HG02973 (cell line): ENCODE results near the gene IL9.
"Not testable (repeated sequence)": the region's sequence is repeated elsewhere in the genome, so short reads cannot be mapped to it uniquely, and the experiment has no call there.

Experiments
- ATAC-seq: cut with Tn5 transposase; IDR thresholded peaks from one replicate; pipeline ENCODE4 v1.9.1; 2021; ENCODE audit warnings: moderate library complexity; ENCODE audit not compliant: unreplicated experiment

The IL9 gene

DNA sequence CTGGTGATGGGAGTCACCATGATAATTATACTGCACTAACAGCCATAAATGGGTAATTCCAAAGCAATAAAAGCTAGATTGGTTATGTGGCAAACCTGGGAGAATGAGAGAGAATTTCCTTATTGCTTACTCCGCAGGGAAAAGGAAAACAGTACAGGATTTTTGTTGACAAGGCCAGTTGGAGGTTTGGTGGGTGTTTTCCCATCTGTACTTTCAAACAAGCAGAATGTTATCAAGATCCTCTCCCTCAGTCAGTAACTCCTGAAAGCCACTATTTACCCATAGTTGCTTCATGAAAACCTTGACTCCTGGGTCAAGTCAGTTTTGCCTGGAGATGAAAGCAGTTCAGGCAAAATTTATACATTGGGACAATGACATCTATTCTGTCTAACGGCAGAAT is 26.4 kb downstream of the IL9 start:
- no peak for ATAC-seq

DNA sequence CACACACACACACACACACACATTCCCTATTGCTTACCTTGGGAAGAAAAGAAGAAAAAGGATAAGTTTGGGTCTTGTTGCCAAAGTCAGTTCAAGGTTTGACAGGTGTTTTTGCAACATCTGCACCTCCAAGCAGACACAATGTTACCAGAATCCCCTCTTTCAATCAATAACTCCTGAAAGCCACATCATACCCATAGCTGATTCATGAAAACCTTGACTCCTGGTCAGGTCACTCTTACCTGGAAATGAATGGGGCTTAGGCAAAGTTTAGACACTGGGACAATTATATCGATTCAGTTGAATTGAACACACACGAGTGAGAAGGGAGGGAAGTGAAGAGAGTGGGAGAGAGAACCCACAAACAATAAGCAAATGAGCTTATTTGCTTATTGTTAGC is 27.0 kb downstream of the IL9 start:
- no peak for ATAC-seq

- no peak for ATAC-seq
Observed at GRCh38 chr5:135867599-135867998, 28.0 kb downstream of the IL9 start.

- no peak for ATAC-seq
Observed at GRCh38 chr5:135866016-135866415, 29.6 kb downstream of the IL9 start.

DNA sequence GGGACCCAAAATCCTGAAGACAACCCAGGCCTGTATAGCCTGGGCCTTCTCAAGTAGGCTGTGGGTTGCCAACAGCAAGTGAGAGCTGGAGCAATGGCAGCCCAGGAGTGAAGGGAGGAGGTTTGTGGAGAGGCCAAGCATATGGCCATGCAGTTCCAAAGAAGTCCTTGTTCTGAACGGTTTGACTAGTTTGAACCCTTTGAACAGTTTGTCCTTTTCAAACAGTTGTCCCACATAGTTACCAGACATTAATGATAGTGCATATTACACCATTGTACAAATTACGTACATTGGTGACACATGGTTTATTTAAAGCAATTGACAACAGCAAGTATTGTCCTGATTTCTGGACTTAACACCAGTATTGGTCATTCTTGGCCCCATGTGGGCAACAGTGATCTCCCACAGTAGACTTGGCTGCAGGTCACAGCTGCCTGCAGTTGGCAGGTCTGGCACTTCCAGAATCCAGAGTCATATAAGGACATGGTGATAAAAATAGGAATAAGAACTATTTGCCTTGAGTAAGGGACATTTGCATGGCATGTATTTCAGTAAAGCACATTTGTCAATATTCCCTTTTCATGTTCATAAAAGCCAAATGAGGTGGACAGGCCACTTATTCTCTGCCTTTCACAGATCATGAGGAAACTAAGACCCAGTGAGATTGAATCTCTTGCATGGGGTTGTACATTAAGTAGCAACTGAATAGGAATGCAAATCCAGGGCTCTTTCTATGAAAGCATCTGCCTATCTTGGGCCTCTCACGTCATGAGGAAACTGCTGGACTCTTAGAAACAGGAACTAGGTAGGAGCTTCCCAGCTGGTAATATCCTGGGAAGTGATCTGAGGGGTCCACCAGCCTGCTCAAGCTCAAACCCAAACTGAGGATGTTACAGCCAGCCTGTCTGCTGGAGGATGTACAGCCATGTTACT is 30.9 kb downstream of the IL9 start:
- no peak for ATAC-seq

DNA sequence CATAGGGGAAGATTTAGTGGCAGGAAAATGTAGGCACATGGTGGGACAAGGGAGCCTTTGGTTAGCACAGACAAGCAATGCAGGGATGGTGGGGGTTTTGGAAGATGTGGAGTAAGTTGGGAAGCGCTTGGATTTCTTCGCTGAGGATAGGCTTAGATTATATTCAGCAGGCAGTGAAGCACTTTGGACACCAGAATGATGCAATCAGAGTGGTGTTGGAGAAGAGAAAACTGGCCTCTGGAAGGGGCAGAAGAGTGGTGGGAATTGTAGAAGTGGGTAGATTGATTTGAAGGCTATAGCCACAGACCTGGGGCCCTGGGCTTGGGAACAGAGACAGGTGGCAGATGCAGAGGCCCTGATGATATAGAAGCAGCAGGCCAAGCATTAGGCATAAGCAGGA is 32.9 kb downstream of the IL9 start:
- ATAC-seq: no peak

- ATAC-seq: no peak
Observed at GRCh38 chr5:135862086-135862485, 33.6 kb downstream of the IL9 start.

- no peak for ATAC-seq
Observed at GRCh38 chr5:135861641-135862040, 34.0 kb downstream of the IL9 start.

- no peak for ATAC-seq
Observed at GRCh38 chr5:135859641-135860040, 36.0 kb downstream of the IL9 start.

GRCh38 chr5:135859186-135859585 is 36.5 kb downstream of the IL9 start:
- ATAC-seq: not testable (repeated sequence)

DNA sequence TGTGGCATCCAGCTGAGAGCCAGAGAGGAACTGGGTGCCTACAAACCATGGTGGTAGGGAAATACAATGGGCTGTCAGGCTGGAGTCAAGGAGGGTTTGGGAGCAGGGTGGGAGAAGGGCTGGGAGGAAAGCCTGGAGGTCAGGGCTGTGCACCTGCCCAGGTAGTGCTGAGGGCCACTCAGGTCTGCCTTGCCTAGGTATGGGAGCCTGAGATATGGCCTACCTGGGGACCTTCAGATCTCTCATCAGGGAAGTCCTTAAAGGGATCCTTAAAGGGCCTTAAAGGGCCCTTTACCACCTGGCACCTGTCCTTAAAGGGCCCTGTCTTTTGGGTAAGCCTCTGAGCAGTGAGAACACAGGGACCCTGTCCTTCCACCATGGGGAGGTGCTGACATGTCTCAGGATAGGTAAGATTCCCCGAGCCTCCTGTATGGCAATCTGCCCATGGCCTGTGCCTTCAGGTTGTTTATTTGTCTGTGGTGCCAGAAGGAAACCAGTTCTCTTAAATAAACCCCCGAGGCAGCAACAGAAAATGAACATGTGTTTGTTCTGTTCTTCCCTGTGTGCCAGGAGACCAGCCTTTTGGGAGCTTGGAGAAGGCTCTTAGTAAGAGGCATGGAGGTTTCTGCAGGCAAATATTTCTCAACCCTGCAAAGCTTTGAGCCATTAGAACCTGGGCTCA is 37.9 kb downstream of the IL9 start:
- no peak for ATAC-seq

- no peak for ATAC-seq
Observed at GRCh38 chr5:135851915-135852845, 43.5 kb downstream of the IL9 start.

DNA sequence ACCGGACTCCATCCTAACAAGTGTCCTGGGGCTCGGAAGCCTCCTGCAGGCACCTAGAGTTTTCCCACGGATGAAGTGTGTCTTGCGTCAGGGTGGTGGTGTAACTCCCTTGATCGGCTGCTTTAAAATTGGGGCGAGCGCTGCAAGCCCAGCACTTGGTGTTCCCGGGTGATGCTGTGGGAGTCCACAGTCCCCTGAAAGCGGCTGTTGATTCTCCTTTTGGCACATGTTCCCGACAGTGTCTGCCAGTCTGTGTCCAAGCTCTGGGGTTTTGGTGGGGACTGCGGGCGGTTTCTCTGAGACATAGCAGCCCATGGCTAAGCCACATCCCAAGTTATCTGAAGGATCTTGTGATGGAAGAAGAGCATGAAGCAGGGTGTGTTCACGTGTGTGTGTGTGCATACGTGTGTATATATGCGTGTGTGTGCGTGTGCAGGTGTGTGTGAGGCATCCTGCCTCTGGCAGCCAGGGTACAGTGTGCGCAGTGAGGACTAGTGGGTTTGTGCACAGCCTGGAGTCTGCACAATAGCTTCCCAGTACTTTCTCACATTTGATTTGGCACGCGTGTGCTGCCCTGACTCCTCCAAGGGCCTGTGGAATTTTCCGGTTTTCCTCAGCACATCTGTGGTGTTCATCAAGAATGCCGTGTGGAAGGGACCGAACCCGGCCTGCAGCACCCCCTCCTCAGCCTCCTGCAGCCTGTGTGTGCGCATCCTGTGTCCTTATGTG is 44.3 kb downstream of the IL9 start:
- no peak for ATAC-seq

GRCh38 chr5:135850671-135851070 is 45.0 kb downstream of the IL9 start:
- ATAC-seq: no peak

DNA sequence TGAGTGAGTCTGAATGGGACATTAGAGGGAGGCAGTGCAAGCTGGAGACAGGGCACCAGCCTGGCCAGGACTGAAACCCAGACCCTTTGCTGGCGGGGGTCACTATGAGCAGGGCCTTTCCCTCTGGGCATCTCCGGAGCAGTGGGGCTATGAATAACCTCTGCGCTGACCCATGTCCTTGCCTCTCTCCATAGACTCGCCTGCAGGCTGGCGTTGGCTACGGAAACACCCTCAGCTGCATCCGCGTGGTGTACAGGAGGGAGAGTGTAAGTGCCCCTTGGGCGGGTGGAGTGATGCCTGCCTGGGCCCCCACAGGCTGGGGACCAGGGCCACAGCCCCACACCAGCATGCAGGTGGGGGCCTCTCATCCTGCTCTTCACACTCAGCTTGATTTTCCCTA is 45.4 kb downstream of the IL9 start:
- ATAC-seq: no peak

GRCh38 chr5:135847976-135848375 is 47.7 kb downstream of the IL9 start:
- no peak for ATAC-seq

DNA sequence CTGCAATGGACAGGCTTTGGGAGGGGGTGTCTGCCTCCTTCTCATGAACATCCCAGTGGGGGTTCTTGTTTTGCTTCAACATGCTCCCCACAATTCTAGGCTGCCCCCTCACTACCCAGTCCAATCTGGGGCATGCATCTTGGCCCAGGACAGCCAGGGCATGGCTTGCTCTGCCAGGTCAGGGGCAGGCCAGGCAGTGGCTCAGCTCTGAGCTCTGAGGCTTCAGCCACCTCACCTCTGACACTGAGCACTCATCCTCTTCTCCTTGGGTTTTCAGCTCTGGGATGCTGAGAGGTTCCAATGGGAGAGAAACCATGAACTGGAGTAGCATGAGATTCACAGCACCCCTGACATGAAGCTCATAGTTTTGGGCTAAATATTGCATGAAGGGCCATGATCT is 49.3 kb downstream of the IL9 start:
- ATAC-seq: no peak

GRCh38 chr5:135843571-135844337 is 51.9 kb downstream of the IL9 start:
- ATAC-seq: no peak

- ATAC-seq: no peak
Observed at GRCh38 chr5:135842737-135843136, 52.9 kb downstream of the IL9 start.
